Psoas muscle (tissue), 8 donors: Measurements from ENCODE around the gene APRT. TPM values are rescaled to one million over a fixed set of nuclear protein-coding genes. Genes with fewer than 3 reads are reported as not detected.

Source experiments
- ATAC-seq, 4 donors: fragments of 200-7000 bp; cut with Tn5 transposase; one replicate each; pipeline ENCODE4 v1.9.1; 2020; ENCODE audit warnings: moderate library complexity in 3 of 4, mild to moderate bottlenecking in 2 of 4
- DNase-seq, 2 donors: peaks; one replicate each; pipeline ENCODE4 v3.0.0-alpha.2; 2020
- H3K27ac ChIP-seq: fragments of 200-600 bp; one replicate; pipeline ENCODE4 v1.8.0; 2022
- H3K27me3 ChIP-seq, 3 donors: fragments of 200-600 bp in 1 of 3; one replicate each; pipeline versions ENCODE4 v1.6.1 to v1.8.0; 2013 to 2022; ENCODE audit warnings: low read length in 2 of 3, mild to moderate bottlenecking in 2 of 3, moderate library complexity in 1 of 3; ENCODE audit not compliant: insufficient read depth in 3 of 3
- H3K36me3 ChIP-seq, 2 donors: fragments of 200-600 bp in 1 of 2; one replicate each; pipeline versions ENCODE4 v1.6.1 to v1.8.0; 2013 to 2022; ENCODE audit warnings: low read depth in 1 of 2, mild to moderate bottlenecking in 1 of 2, moderate library complexity in 1 of 2; ENCODE audit not compliant: insufficient read depth in 1 of 2
- H3K4me1 ChIP-seq: fragments of 200-600 bp; one replicate; pipeline ENCODE4 v1.8.0; 2022
- H3K4me3 ChIP-seq: fragments of 200-600 bp; one replicate; pipeline ENCODE4 v1.8.0; 2022; ENCODE audit warnings: mild to moderate bottlenecking
- H3K9me3 ChIP-seq: fragments of 200-600 bp; one replicate; pipeline ENCODE4 v1.8.0; 2022
- CTCF ChIP-seq: fragments of 200-600 bp; IDR thresholded peaks from one replicate; pipeline ENCODE4 v1.8.0; 2022; ENCODE audit warnings: antibody characterized with exemption
- WGBS, 3 donors: extraction: QIAGEN DNeasy Blood & Tissue Kit; methylation state at CpG; one replicate each; pipeline versions ENCODE4 v1.1.6 to v1.1.7; 2013; 5-methylcytosine and 5-hydroxymethylcytosine counted together
- intact Hi-C, 2 donors: fragments of 100-400 bp; cut with DNase I; formaldehyde crosslinking; loops; one replicate each; pipeline versions ENCODE4 v1.11.0 to v1.14.2; 2022
- polyA plus RNA-seq, 3 donors: library from polyadenylated mRNA; stranded (reverse); fragments of 200-250 nt; gene quantifications; one replicate each; pipeline ENCODE4 v1.2.3, GENCODE V29; 2013
- total RNA-seq, 4 donors: library from RNA; stranded (reverse); fragmentation: NEBNext Ultra II Directional in 2 of 4; extraction: Animal tissue kit (Norgen Biotek cat#: 25700) in 2 of 4; gene quantifications; one replicate each; pipeline versions ENCODE4 v1.2.1 to v1.2.4, GENCODE V29; 2021 to 2023
- donor health status: healthy with polysubstance abuse.
- donor health status: DM: no; HTN: no; CAD: no; lungs with moderate emphysema.
- donor health status: Bipolar disorder and iron deficiency.
- donor health status: healthy.
- donor health status: DM: yes; HTN: yes; CAD: no.
- donor health status: DM: no; HTN: no; CAD: no.
- donor health status: DM: no; HTN: no; CAD: no.
- donor health status: DM: yes; HTN: yes; CAD: no.

The APRT gene
- total and polyA plus RNA-seq, 7 donors, result 32.8 to 165 (median 61.5) TPM

- no peak for ATAC-seq
- no peak overlapping the region for H3K27ac ChIP-seq
- H3K4me1 ChIP-seq, result no peaks in the 10 kb centered on the region
- H3K36me3 ChIP-seq, result no peaks in the 10 kb centered on the region
- no peak for TF ChIP-seq CTCF
- intact Hi-C loops, result no loop called here
- 68 to 76% (median 70%) methylated on average over 14 of the region's 14 CpGs for WGBS, 3 donors
- H3K4me3 ChIP-seq, result no peak overlapping the region
- H3K27me3 ChIP-seq, result peaks cover 0 to 6% (median 4%) of the 10 kb centered on the region in 3 donors
- no peak for DNase-seq
- H3K9me3 ChIP-seq, result no peaks in the 10 kb centered on the region
Measured at GRCh38 chr16:88763502-88764053, 48.1 kb downstream of the APRT start.

GRCh38 chr16:88762941-88763340, 48.8 kb downstream of the APRT start:
- 78 to 90% (median 83%) methylated on average over 10 of the region's 10 CpGs for WGBS, 3 donors
- TF ChIP-seq CTCF, result no peak

GRCh38 chr16:88762258-88762870, 49.4 kb downstream of the APRT start:
- no peaks in the 10 kb centered on the region for H3K4me1 ChIP-seq
- no peak for DNase-seq
- ATAC-seq, result no peak
- H3K27me3 ChIP-seq, result peaks cover 0 to 8% (median 7%) of the 10 kb centered on the region in 3 donors
- H3K36me3 ChIP-seq, result no peaks in the 10 kb centered on the region
- no peak for TF ChIP-seq CTCF
- WGBS, 3 donors, result 71 to 81% (median 72%) methylated on average over 14 to 16 of the region's 16 CpGs
- H3K9me3 ChIP-seq, result no peaks in the 10 kb centered on the region
- intact Hi-C loops, result no loop called here
- H3K27ac ChIP-seq, result no peak overlapping the region
- no peak overlapping the region for H3K4me3 ChIP-seq

More at GRCh38 chr16:88762941-88763340, 48.8 kb downstream of the APRT start:
- Histone ChIP-seq H3K4me3 (no peak overlapping the region), H3K36me3 (no peaks in the 10 kb centered on the region), H3K27ac (no peak overlapping the region), H3K9me3 (no peaks in the 10 kb centered on the region), H3K27me3 (peaks cover 0 to 8% (median 7%) of the 10 kb centered on the region in 3 donors), H3K4me1 (no peaks in the 10 kb centered on the region)
- ATAC-seq, result no peak
- intact Hi-C loops, result no loop called here
- no peak for DNase-seq

GRCh38 chr16:88761830-88762229, 49.9 kb downstream of the APRT start:
- H3K4me3 ChIP-seq, result no peak overlapping the region
- WGBS, 3 donors, result 64 to 82% (median 72%) methylated on average over 10 of the region's 10 CpGs
- no peaks in the 10 kb centered on the region for H3K9me3 ChIP-seq
- H3K27me3 ChIP-seq, result peaks cover 0 to 8% (median 7%) of the 10 kb centered on the region in 3 donors
- TF ChIP-seq CTCF, result no peak
- no peak for ATAC-seq
- no peak overlapping the region for H3K27ac ChIP-seq
- H3K36me3 ChIP-seq, result no peaks in the 10 kb centered on the region
- H3K4me1 ChIP-seq, result no peaks in the 10 kb centered on the region
- intact Hi-C loops, result no loop called here
- DNase-seq, result no peak
